Medulla oblongata (tissue), 1 donor: Measurements from ENCODE around the gene HSP90AA1.

Experiments used
- DNase-seq: peaks from one replicate; pipeline ENCODE4 v3.0.0-alpha.2; 2015; ENCODE audit errors: extremely low spot score

HSP90AA1 gene

DNA sequence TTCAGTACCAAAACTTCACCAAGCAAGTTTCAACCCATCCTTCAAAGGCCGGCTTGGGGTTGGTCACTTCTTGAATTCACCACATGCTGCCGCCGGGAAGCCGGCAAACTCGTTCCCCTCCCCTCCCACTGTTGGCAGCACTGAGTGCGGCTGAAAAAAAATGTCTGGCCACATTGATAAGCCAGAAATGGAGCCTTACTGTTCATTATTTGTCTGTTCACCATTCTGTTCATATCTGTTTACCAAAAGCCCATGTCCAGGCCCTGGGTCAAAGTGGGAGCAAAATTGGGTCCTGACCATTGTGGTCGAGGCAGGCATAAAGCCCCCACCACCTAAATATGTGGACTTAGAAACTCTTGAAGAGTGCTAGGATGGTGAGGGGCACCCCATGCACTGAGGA is 7.3 kb upstream of the HSP90AA1 start:
- no peak for DNase-seq

DNA sequence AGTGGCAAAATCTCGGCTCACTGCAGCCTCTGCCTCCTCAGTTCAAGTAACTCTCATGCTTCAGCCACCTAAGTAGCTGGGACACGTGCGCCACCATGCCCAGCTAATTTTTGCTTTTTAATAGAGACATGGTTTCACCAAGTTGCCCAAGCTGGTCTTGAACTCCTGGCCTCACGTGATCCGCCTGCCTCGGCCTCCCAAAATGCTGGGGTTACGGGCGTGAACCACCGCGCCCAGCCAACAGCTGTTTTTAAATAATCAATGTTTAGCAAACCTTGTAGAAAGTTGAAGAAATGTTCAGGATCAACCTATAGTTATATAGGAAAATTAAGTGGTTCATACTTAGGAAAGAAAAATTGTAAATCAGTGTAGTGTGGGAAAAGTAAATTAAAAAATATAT is 6.0 kb upstream of the HSP90AA1 start:
- no peak for DNase-seq

DNA sequence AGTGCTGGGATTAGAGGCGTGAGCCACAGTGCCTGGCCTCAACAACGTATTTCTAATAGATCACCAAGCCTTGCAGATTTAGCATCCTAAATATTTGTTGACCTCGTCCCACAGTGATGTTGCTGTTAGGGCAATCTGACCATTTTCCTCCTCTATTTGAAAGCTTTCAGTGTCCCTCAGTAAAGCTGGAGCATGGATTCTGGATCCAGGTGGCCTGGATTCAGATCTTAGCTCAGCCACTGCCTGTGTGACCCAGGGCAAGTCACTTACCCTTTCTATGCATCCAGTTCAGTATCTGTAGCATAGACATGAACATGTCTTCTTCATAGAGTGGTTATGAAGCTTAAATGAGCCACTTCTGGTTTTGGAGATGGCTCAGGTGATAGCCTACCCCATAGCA is 3.9 kb upstream of the HSP90AA1 start:
- no peak for DNase-seq

DNA sequence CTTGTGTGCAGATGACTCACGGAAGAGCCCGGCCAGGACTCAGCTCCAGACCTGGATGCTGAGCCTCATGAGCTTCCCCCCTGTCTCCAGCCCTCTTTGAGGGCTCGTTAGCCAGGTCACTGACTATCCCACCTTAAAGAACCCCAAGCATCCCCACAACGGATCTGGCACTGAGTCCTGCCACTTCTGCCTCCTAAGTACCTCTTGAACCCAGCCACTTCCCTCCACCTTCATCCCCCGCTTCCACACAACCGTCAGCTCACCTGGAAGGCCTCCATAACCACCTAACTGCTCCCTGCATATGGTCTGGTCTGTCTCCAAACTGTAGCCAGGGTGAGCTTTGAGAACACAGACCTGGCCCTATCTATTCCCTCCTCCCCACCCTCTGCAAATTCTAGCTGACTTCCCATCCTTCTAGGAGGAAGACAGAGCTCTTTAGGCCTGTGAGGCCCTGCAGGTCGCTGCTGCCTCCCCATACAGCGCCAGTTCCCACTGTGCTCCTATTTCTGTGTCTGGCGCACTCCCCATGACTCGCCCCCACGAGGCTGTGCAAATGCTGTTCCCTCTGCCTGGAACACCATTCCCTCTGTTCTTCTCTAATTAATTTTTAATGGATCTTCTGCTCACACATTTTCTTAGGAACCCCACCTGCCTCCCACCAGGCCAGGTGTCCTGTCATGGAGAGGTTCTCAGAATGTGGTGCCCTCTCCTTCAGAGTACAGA is 2.9 kb upstream of the HSP90AA1 start:
- DNase-seq = no peak

DNA sequence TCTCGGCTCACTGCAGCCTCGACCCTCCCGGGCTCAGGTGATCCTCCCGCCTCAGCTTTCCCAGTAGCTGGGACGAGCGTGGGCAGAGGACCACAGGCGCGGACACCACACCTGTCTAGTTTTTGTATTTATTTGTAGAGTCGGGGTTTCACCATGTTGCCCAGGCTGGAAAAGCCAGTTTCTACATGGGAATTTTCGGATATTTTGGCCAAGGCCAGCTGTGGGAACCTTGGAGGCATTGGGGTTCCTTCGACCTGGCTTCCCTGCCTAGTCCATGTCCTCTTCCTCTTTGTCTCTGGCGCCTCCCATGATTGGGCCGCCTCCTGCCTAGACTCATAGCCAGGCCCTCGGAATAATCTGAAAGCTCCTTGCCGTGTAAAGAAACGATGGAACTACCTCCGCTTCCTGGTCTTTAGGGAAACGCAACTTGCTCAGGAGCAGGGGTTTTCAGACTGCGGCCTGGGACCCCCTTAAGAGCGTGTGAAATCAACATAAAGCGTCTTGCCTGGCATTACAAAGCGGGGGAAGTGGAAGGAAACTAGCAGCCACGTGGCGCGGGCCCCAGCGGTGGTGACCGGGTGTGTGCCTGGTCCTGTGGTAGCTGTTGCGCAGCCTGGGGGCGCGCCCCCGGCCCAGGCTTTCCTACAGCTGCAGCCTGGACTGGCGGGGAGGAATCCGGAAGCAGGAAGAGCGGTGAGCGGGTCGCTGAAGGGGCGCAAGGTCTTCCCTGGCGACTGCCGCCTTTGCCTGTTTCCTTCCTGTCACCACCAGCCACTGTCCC is 1.4 kb upstream of the HSP90AA1 start:
- DNase-seq = peak; percentile 80

DNA sequence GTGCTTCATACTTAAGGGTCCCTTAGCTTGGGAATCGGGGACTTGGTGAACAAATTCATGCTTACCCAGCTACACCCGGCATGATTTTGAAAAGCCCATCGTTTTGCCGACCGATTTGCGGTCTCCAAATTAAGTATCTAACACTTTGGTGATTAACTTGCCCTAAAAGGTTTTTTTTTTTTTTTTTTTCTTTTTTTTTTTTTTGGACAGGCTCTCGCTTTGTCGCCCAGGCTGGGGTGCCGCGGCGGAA is 843 bp upstream of the HSP90AA1 start:
- no peak for DNase-seq

DNA sequence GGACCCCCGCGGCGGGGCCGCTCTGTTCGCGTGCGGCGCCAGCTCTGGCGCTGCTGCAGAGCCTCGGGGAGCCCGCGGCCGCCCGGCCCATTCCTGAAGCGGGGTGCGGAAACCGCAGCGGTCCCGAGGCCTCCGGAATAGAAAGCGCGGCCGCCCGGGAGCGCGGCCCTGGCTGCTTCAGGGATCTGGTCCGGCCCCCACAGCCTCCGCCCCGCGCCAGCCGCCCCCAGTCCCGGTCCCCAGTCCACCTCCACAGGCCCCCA is 204 bp downstream of the HSP90AA1 start:
- no peak for DNase-seq

DNA sequence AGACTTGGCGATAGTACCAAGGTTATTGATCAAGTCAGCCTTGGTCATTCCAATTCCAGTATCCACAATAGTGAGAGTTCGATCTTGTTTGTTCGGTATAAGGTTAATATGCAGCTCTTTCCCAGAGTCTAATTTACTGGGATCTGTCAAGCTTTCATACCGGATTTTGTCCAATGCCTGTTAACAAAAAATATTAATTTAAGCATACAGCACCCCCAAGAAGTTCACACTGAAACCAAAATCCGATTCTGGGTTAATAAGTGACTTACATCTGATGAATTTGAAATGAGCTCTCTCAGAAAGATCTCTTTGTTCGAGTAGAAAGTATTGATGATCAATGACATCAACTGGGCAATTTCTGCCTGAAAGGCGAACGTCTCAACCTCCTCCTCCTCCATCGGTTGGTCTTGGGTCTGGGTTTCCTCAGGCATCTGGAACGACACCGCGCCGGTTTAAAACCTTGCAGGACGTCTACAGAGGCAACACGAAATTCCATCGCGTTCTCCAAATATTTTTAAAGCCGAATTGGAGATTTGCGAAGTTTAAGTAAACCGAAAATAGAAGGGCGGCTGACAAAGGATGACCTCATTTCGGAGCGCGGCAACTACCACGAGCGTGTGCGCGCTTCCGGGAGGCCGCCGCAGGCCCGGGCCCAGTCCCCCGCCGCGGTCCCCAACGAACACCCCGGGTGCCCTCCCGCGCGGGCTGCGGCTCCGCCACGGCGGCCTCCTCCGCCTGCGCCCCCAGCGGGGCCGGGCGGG is 716 bp downstream of the HSP90AA1 start:
- DNase-seq = peak; percentile 68

DNA sequence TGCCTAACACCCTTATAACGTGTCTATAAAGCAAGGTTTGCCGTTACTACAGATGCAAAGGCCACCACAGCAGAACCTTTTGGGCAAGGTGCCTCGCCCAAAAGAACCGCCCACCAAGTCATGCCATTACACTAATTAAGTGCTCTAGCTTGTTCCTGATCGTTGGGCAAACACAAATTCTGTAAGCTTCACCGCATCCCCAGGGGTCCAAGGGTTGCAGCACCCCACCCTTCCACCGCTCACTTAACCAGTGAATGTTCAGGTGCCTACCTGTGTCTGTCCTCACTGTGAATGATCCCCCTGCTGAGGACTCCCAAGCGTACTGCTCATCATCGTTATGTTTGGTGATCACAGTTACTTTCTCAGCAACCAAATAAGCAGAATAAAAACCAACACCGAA is 1.4 kb downstream of the HSP90AA1 start:
- peak; percentile 35 for DNase-seq

DNA sequence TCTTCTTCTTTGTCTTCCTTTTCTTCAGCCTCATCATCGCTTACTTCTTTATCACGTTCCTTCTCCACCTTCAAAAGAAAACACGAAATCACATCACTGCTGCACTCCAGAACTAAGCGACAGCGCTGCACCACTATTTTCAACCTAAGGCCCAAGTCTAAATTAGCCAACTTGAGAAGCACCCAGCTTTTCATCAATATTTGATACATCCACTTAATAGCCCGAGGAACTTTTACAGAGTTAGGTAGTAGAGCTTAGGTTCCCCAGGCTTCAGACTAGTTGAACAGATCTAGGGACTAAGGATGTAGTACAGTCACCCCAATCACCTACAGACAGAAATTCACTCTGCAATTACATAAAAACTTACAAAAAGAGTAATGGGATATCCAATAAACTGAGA is 1.9 kb downstream of the HSP90AA1 start:
- peak; percentile 48 for DNase-seq

DNA sequence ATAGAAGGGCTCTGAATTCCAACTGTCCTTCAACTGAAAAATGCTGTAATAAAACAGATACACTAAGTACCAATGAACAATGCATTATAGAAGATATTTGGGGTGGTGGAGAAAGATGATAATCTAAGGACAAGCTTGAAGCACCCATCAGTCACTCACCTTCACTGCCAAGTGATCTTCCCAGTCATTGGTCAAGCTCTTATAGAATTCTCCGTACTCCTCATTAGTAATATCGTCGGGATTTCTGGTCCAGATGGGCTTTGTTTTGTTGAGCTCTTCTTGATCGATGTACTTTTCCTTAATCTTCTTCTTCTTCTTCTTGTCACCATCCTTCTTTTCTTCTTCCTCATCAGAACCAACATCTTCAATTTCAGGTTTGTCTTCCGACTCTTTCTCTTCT is 2.3 kb downstream of the HSP90AA1 start:
- DNase-seq = peak; percentile 41

DNA sequence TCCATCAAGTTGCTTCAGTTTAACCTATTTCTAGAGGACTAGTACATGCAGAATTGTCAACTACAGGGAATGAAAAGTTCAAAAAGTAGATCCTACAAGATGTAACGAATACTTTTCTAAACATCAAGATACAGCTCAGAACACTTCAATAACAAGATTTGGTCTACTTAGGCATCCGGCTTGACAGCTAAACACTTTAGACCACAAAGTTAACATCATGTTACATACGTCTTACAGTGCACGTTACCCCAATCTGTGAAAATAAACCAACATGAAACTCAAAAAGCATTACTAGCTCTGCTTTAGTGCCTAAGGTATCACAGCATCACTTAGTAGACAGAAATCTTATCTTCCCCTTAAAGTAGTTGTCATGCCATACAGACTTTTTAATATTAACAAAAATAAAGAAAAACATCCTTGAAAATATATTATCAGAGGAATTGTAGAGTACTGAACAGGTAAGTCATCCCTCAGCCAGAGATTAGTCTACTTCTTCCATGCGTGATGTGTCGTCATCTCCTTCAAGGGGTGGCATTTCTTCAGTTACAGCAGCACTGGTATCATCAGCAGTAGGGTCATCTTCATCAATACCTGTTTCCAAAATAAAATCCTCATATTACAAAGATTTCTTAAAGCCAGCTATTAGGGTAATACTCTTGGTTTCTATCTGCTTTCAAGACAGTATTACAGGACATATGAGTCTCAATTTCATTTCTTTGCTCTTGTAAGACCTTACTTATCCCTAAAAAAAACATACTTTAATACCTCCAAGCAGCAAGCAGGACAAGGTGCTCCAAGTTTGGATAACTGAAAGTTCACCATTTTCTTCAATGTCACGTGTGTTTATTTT is 5.4 kb downstream of the HSP90AA1 start:
- DNase-seq = peak; percentile 53

DNA sequence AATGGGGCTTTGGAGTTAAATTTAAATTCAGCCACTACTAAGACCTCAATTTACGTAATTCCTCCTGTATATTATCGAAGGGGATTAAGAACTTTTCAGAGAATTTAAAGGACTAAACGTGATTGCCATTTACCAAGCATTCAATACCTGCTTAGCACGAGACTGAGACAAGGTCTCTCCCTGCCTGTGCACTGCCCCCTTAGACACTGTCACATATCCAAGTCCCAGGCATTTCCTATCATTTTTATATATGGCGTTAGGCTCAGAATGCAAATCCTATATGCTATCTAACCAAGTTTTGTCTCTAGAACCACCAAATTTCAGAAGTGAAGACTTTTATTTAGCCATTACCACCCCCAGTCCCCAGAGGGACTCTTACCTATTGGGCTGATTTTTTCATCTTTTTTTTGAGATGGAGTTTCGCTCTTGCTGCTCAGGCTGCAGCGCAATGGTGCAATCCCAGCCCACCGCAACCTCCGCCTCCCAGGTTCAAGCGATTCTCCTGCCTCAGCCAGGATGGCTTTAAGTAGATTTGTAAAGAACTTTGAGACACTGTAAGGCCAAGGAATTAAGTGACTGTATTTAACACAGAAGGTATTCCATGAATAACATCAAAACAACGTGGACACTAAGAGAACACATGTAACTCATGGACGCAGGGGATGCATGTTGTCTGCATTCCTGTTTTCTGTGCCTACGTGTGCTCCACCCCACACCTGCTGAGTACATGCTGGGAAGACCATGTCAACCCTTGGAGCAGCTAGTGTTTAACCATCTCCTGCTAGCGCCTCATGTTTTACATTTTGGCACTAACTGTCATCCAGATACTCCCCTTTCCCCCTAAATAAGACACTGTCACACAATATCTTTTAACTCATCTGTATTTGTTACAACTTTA is 6.4 kb downstream of the HSP90AA1 start:
- peak; percentile 70 for DNase-seq

DNA sequence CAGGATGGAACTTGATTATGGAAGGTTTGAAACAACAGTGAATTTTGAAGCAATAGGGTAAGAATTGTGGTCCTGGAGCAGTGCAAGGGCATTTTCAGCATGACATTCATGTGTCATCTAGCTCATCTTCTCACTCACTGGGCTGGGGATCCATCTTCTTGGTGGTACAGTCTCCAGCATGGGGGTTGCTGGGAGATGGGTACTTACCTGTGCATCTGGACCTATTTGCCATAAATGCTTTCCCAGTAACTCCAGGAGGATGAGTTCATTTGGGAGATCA is 7.2 kb downstream of the HSP90AA1 start:
- DNase-seq = no peak

DNA sequence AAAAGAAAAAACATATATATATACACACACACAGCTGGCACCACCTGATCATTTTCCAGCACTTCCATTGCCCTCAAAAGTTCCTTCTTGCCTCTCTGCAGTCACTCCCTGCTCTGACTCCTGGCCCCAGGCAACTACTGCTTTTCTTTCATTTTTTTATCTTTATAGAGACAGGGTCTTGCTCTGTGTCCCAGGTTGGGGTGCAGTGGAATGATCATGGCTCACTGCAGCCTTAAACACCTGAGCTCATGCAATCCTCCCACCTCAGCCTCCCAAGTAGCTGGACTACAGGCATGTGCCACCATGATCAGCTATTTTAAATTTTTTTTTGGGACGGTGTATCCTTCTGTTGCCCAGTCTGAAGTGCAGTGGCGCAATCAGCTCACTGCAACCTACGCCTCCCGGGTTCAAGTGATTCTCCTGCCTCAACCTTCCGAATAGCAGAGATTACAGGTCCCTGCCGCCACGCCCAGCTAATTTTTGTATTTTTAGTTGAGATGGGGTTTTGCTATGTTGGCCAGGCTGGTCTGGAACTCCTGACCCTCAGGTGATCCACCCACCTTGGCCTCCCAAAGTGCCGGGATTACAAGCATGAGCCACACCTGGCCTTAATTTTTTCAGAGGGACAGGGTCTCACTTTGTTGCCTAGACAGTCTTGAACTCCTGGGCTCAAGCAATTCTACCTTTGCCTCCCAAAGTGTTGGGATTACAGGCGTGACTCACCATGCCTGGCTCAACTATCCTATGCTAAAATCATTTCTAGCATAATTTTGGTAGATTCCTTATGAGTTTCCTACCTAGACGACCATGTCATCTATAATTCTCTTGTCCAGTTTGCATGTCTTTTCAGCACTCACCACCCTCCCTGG is 7.8 kb downstream of the HSP90AA1 start:
- DNase-seq = peak; percentile 69

DNA sequence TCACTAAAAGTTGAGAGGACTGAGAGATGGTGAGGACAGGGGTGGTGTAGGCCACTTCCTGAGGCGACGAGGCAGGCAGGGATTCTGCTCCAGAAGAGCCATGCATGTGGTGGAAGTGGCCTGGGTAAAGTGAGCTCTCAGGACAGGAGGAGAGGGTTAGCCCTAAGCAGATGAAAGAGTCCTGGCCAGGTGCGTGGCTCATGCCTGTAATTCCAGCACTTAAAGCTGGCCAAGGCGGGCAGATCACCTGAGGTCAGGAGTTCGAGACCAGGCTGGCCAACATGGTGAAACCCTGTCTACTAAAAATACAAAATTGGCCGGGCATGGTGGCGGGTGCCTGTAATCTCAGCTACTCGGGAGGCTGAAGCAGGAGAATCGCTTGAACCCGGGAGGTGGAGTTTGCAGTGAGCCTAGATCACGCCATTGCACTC is 8.5 kb downstream of the HSP90AA1 start:
- peak; percentile 22 for DNase-seq

DNA sequence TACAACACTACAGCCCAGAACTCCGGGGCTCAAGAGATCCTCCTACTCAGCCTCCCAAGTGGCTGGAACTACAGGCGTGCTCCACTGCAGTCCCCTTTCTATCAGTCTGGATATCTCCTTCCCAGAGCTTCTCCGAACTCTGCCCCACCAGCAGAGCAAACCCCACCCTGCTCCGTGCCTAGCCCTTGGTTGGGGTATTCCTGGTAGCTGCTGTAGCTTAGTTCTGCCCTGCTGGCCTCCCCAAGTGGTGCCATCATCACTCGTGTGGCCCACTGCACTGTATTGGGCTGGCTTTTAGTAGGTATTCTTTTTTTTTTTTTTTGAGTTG is 9.5 kb downstream of the HSP90AA1 start:
- DNase-seq = no peak

DNA sequence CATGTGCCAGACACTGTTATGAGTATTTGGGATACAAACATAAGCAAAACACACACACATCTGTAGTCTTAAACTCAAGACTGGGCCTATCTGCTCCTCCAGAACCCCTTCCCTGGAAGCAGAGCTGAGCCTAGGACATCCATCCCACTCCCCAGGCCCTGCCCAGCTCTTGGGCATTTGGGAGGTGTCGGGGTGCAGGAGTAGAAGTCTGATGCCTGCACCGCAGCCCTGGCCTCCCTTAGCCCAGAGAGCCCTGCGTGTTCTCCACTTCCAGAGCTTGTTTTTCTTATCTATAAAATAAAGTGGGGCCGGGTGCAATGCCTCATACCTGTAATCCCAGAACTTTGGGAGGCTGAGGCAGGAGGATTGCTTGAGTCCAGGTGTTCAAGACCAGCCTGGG is 11.7 kb downstream of the HSP90AA1 start:
- DNase-seq = no peak

DNA sequence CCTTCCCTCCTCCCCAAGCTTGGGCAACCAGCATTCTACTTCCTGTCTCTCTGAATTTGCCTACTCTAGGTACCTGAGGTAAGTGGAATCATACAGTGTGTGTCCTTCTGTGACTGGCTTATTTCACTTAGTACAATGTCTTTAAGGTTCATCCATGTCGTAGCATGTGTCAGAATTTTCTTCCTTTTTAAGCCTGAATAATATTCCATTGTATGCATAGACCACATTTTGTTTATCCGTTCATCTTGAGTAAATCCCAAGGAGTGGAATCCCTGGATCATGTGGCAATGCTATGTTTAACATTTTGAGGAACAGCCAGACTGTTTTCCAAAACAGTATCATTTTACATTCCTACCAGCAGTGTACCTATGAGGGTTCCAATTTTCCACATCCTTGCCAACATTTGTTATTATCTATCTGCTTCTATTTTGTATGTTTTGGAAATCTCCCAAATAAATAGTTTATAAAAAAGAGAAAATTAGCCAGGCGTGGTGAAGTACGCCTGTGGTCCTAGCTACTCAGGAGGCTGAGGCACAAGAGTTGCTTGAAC is 12.4 kb downstream of the HSP90AA1 start:
- no peak for DNase-seq

DNA sequence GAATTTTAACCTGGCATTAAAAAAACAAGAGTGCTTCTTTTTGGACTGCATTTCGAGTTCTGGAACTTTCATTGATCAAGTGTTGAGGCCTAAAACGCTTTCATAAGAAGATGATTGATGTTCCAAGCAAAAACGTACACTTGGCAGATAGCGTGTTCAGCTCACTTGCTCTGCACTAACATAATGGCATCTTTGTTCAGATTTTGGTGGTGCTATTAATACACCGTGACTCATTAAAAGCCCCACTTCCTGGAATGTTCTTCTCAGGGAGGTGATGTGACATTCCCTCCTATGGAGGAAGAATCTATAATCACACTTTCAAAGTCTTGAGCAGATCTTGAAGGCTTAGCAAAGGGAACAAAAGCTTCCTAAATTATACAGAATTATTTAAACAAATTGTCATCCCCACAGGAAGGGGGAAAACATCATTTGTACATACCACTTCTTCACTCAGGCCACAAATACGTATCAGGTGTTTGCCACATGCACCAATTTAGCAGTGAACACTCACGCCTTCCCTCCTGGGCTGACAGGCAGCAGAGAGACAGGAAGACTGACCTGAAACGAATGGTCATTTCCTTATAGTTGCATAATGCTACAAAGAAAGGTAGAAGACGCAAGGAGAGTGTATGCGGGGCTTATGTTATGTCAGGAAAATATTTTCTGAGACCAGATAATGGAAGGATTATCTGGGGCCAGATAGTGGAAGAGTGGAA is 15.4 kb downstream of the HSP90AA1 start:
- DNase-seq = no peak
